Loucy (cell line): ENCODE measurements around the gene C8G.

Experiments used
- CTCF ChIP-seq: fragments of 200-600 bp; sonication (generic); conservative IDR thresholded peaks from 2 replicates; pipeline ENCODE4 v1.5.1; 2014; ENCODE audit warnings: mild to moderate bottlenecking, antibody characterized with exemption, low read length
- EZH2phosphoT487 ChIP-seq: fragments of 200-600 bp; IDR thresholded peaks from 2 replicates; pipeline ENCODE4 v1.6.1; 2018; ENCODE audit warnings: antibody characterized with exemption, mild to moderate bottlenecking, moderate library complexity, borderline replicate concordance

DNA sequence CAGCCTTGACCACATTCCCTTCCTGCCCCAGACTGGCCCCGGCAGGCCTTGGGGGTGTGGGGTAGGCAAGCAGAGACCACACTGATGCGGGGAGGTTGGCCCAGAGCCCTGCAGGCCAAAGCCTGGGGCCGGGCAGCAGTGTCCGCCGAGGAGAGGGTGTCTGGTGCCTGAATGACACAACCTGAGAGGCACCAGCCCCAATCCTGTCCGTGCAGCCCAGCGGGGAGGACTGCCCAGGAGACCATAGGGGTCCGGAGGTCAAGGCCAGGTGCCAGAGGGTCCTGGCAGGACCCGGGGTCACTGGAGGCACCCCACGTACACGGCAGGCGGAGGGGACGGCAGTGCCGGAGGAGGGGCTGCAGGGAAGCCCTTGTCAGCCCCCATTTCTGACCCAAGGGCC is 26.7 kb downstream of the C8G start:
- no peak for TF ChIP-seq EZH2phosphoT487
- TF ChIP-seq CTCF: no peak
